ENCODE measurements around the gene COG7.
"Not testable (repeated sequence)": the region's sequence is repeated elsewhere in the genome, so short reads cannot be mapped to it uniquely, and the experiment has no call there.

COG7 gene

GRCh38 chr16:23401139-23401538, 51.9 kb downstream of the COG7 start:
- H3K36me3 ChIP-seq (ENCODE audit: insufficient read depth, low read length): peaks cover 59% of the 10 kb centered on the region
- TF ChIP-seq POLR2AphosphoS5 (IDR thresholded peaks at IDR 0.05; ENCODE audit: borderline replicate concordance, low read depth, low read length) (no peak), FOXP2 (optimal IDR thresholded peaks at IDR 0.05; ENCODE audit: control extremely low read depth, extremely low read length, insufficient read depth) (no peak), EZH2 (IDR thresholded peaks at IDR 0.05) (no peak)

GRCh38 chr16:23400447-23400846, 52.5 kb downstream of the COG7 start:
- peaks cover 54% of the 10 kb centered on the region for H3K36me3 ChIP-seq (ENCODE audit: insufficient read depth, low read length)

More at GRCh38 chr16:23401139-23401538, 51.9 kb downstream of the COG7 start:
- no peak for DNase-seq (ENCODE audit: low read depth, low spot score)
- Histone ChIP-seq H3K9ac (ENCODE audit: insufficient read length) (no peak overlapping the region), H3K4me3 (no peak overlapping the region), H3K9me3 (ENCODE audit: low read depth, low read length) (no peaks in the 10 kb centered on the region), H3K27ac (no peak overlapping the region)

GRCh38 chr16:23398987-23399805, 53.8 kb downstream of the COG7 start:
- H3K9ac ChIP-seq (ENCODE audit: insufficient read length): no peak overlapping the region
- peaks cover 46% of the 10 kb centered on the region for H3K36me3 ChIP-seq (ENCODE audit: insufficient read depth, low read length)
- H3K4me3 ChIP-seq: no peak overlapping the region
- H3K9me3 ChIP-seq (ENCODE audit: low read depth, low read length): no peaks in the 10 kb centered on the region
- no peak overlapping the region for H3K27ac ChIP-seq
- DNase-seq (ENCODE audit: low read depth, low spot score): no peak
- TF ChIP-seq POLR2AphosphoS5 (IDR thresholded peaks at IDR 0.05; ENCODE audit: borderline replicate concordance, low read depth, low read length) (no peak), FOXP2 (optimal IDR thresholded peaks at IDR 0.05; ENCODE audit: control extremely low read depth, extremely low read length, insufficient read depth) (no peak), EZH2 (IDR thresholded peaks at IDR 0.05) (no peak)

More at GRCh38 chr16:23400447-23400846, 52.5 kb downstream of the COG7 start:
- H3K9me3 ChIP-seq (ENCODE audit: low read depth, low read length); H3K27ac ChIP-seq; H3K4me3 ChIP-seq; H3K9ac ChIP-seq (ENCODE audit: insufficient read length); DNase-seq (ENCODE audit: low read depth, low spot score): not testable (repeated sequence)

- DNase-seq (ENCODE audit: low read depth, low spot score): no peak
- H3K9me3 ChIP-seq (ENCODE audit: low read depth, low read length): no peaks in the 10 kb centered on the region
- H3K36me3 ChIP-seq (ENCODE audit: insufficient read depth, low read length): peaks cover 29% of the 10 kb centered on the region
- TF ChIP-seq EZH2 (IDR thresholded peaks at IDR 0.05): no peak
- no peak overlapping the region for H3K9ac ChIP-seq (ENCODE audit: insufficient read length)
- H3K4me3 ChIP-seq: no peak overlapping the region
- no peak overlapping the region for H3K27ac ChIP-seq
These were observed 55.5 kb downstream of the COG7 start for GRCh38 chr16:23397464-23397863.

GRCh38 chr16:23395732-23396131, 57.3 kb downstream of the COG7 start:
- no peak overlapping the region for H3K4me3 ChIP-seq
- H3K9ac ChIP-seq (ENCODE audit: insufficient read length): no peak overlapping the region
- peaks cover 36% of the 10 kb centered on the region for H3K36me3 ChIP-seq (ENCODE audit: insufficient read depth, low read length)
- no peaks in the 10 kb centered on the region for H3K9me3 ChIP-seq (ENCODE audit: low read depth, low read length)
- H3K27ac ChIP-seq: no peak overlapping the region
- DNase-seq (ENCODE audit: low read depth, low spot score): no peak
- no peak for TF ChIP-seq POLR2AphosphoS5 (IDR thresholded peaks at IDR 0.05; ENCODE audit: borderline replicate concordance, low read depth, low read length)
- TF ChIP-seq FOXP2 (optimal IDR thresholded peaks at IDR 0.05; ENCODE audit: control extremely low read depth, extremely low read length, insufficient read depth): no peak
- TF ChIP-seq EZH2 (IDR thresholded peaks at IDR 0.05): no peak

GRCh38 chr16:23394141-23394831, 58.7 kb downstream of the COG7 start:
- no peak for TF ChIP-seq POLR2AphosphoS5 (IDR thresholded peaks at IDR 0.05; ENCODE audit: borderline replicate concordance, low read depth, low read length)
- TF ChIP-seq FOXP2 (optimal IDR thresholded peaks at IDR 0.05; ENCODE audit: control extremely low read depth, extremely low read length, insufficient read depth): no peak
- no peak for TF ChIP-seq EZH2 (IDR thresholded peaks at IDR 0.05)
- Histone ChIP-seq H3K4me3 (no peak overlapping the region), H3K27ac (no peak overlapping the region), H3K9ac (ENCODE audit: insufficient read length) (no peak overlapping the region), H3K36me3 (ENCODE audit: insufficient read depth, low read length) (peaks cover 33% of the 10 kb centered on the region), H3K9me3 (ENCODE audit: low read depth, low read length) (no peaks in the 10 kb centered on the region)
- no peak for DNase-seq (ENCODE audit: low read depth, low spot score)

- DNase-seq (ENCODE audit: low read depth, low spot score): no peak
- no peak overlapping the region for H3K9ac ChIP-seq (ENCODE audit: insufficient read length)
- H3K36me3 ChIP-seq (ENCODE audit: insufficient read depth, low read length): peaks cover 24% of the 10 kb centered on the region; the same call in 1 of the 2 replicates
- no peak overlapping the region for H3K27ac ChIP-seq
- TF ChIP-seq FOXP2 (optimal IDR thresholded peaks at IDR 0.05; ENCODE audit: control extremely low read depth, extremely low read length, insufficient read depth) (no peak), POLR2AphosphoS5 (IDR thresholded peaks at IDR 0.05; ENCODE audit: borderline replicate concordance, low read depth, low read length) (no peak), EZH2 (IDR thresholded peaks at IDR 0.05) (no peak)
- no peak overlapping the region for H3K4me3 ChIP-seq
- no peaks in the 10 kb centered on the region for H3K9me3 ChIP-seq (ENCODE audit: low read depth, low read length)
These were observed 60.8 kb downstream of the COG7 start for GRCh38 chr16:23392223-23392600.

GRCh38 chr16:23391381-23392222, 61.4 kb downstream of the COG7 start:
- H3K27ac ChIP-seq: no peak overlapping the region
- TF ChIP-seq FOXP2 (optimal IDR thresholded peaks at IDR 0.05; ENCODE audit: control extremely low read depth, extremely low read length, insufficient read depth) (no peak), EZH2 (IDR thresholded peaks at IDR 0.05) (no peak), POLR2AphosphoS5 (IDR thresholded peaks at IDR 0.05; ENCODE audit: borderline replicate concordance, low read depth, low read length) (no peak)
- H3K9me3 ChIP-seq (ENCODE audit: low read depth, low read length): no peaks in the 10 kb centered on the region
- DNase-seq (ENCODE audit: low read depth, low spot score): no peak
- no peak overlapping the region for H3K4me3 ChIP-seq
- H3K36me3 ChIP-seq (ENCODE audit: insufficient read depth, low read length): peaks cover 22% of the 10 kb centered on the region; the same call in 1 of the 2 replicates
- no peak overlapping the region for H3K9ac ChIP-seq (ENCODE audit: insufficient read length)

GRCh38 chr16:23389936-23390335, 63.1 kb downstream of the COG7 start:
- peaks cover 22% of the 10 kb centered on the region; the same call in 1 of the 2 replicates for H3K36me3 ChIP-seq (ENCODE audit: insufficient read depth, low read length)
- H3K9ac ChIP-seq (ENCODE audit: insufficient read length); H3K27ac ChIP-seq; H3K4me3 ChIP-seq; DNase-seq (ENCODE audit: low read depth, low spot score); H3K9me3 ChIP-seq (ENCODE audit: low read depth, low read length): not testable (repeated sequence)

All from SK-N-MC (cell line).